CD4-positive, alpha-beta T cell (primary cell): ENCODE measurements around the gene OR2W1. TPM values are rescaled to one million over a fixed set of nuclear protein-coding genes. Genes with fewer than 3 reads are reported as not detected.

Source experiments
- ATAC-seq: fragments of 200-7000 bp; cut with Tn5 transposase; one replicate; pipeline ENCODE4 v1.10.0; 2022; ENCODE audit warnings: mild to moderate bottlenecking; ENCODE audit not compliant: poor library complexity
- CTCF ChIA-PET: fragments of 350-600 bp; sonication (Branson Sonifier 250); formaldehyde crosslinking; loops from one replicate; lab custom pipeline; 2021; ENCODE audit warnings: antibody characterized with exemption, inconsistent platforms; lab: Charles Lee
- POLR2A ChIA-PET: fragments of 350-600 bp; sonication (Branson Sonifier 250); formaldehyde crosslinking; loops from one replicate; lab custom pipeline; 2021; ENCODE audit warnings: antibody characterized with exemption, inconsistent platforms; lab: Charles Lee
- DNase-seq, 14 experiments: peaks; one replicate each; pipeline ENCODE4 v3.0.0-alpha.2; 2013 to 2020; ENCODE audit warnings: mixed read lengths in 2 of 14
- H3K27ac ChIP-seq, 2 donors: one replicate each; pipeline versions ENCODE4 v1.5.1 to v1.7.0; 2013; ENCODE audit warnings: low read length in 2 of 2, low read depth in 1 of 2, mild to moderate bottlenecking in 1 of 2
- H3K27me3 ChIP-seq, 2 experiments: 1 replicate in 1 of 2; 2 replicates in 1 of 2; pipeline versions ENCODE4 v1.6.1 to v1.7.0; 2013; ENCODE audit warnings: low read length in 2 of 2, control low read depth in 1 of 2, mild to moderate bottlenecking in 1 of 2, moderate library complexity in 1 of 2; ENCODE audit not compliant: insufficient read depth in 2 of 2, control insufficient read depth in 1 of 2
- H3K36me3 ChIP-seq: one replicate; pipeline ENCODE4 v1.6.1; 2013; ENCODE audit warnings: low read length, control low read depth; ENCODE audit not compliant: insufficient read depth
- H3K4me1 ChIP-seq: one replicate; pipeline ENCODE4 v1.6.1; 2013; ENCODE audit warnings: low read length, control low read depth; ENCODE audit not compliant: insufficient read depth
- H3K4me3 ChIP-seq: one replicate; pipeline ENCODE4 v1.5.1; 2013; ENCODE audit warnings: mild to moderate bottlenecking, low read length, moderate library complexity
- H3K9me3 ChIP-seq, 2 experiments: 1 replicate in 1 of 2; 2 replicates in 1 of 2; pipeline versions ENCODE4 v1.6.1 to v1.7.0; 2013; ENCODE audit warnings: low read length in 2 of 2, mild to moderate bottlenecking in 2 of 2, control low read depth in 1 of 2, moderate library complexity in 1 of 2; ENCODE audit not compliant: control insufficient read depth in 1 of 2, insufficient read depth in 1 of 2
- H3K27ac Mint-ChIP-seq: one replicate; pipeline ENCODE4 v1.8.0; 2020; ENCODE audit warnings: mixed read lengths
- H3K27me3 Mint-ChIP-seq: one replicate; pipeline ENCODE4 v1.8.0; 2021; ENCODE audit warnings: mixed read lengths
- H3K36me3 Mint-ChIP-seq: one replicate; pipeline ENCODE4 v1.8.0; 2021; ENCODE audit warnings: low read depth, mixed read lengths
- H3K4me1 Mint-ChIP-seq: one replicate; pipeline ENCODE4 v1.8.0; 2021; ENCODE audit warnings: low read depth, mixed read lengths
- H3K4me3 Mint-ChIP-seq: one replicate; pipeline ENCODE4 v1.8.0; 2020; ENCODE audit warnings: mild to moderate bottlenecking, mixed read lengths
- H3K9me3 Mint-ChIP-seq: one replicate; pipeline ENCODE4 v1.8.0; 2020; ENCODE audit warnings: mixed read lengths
- CTCF ChIP-seq: fragments of 200-600 bp; IDR thresholded peaks from one replicate; pipeline ENCODE4 v1.8.0; 2022; ENCODE audit warnings: antibody characterized with exemption, mild to moderate bottlenecking
- intact Hi-C, 2 experiments: fragments of 100-400 bp; cut with DNase I in 1 of 2; cut with micrococcal nuclease in 1 of 2; formaldehyde crosslinking; loops; one replicate each; pipeline versions ENCODE4 v1.15.1 to v1.9.0; 2023 to 2025; cut with DNase I, micrococcal nuclease
- total RNA-seq, 174 experiments: library from RNA in 2 of 174; stranded (reverse) in 2 of 174; gene quantifications; one replicate each; pipeline ENCODE4 v1.2.3 and lab custom pipeline; 2021 to 2026

OR2W1 gene
- total RNA-seq, 2 experiments from 2014 or later, result not detected

DNA sequence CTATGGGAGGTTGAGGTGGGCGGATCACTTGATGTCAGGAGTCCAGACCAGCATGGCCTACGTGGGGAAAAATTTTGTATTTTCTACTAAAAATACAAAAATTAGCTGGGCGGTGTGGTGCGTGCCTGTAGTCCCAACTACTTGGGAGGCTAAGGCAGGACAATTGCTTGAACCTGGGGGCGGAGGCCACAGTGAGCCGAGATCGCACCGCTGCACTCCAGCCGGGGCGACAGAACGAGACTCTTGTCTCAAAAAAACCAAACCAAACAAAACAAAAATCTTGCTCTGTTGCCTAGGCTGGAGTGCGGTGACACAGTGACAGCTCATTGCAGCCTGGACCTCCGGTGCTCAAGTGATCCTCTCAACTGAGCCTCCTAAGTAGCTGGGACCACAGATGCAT is 16.2 kb downstream of the OR2W1 start:
- CTCF ChIA-PET, result interaction anchor here (1.0 kb wide), 1 partner anchor 191 kb away, joined by 3 read pairs; no protein-coding TSS in a partner anchor
- TF ChIP-seq CTCF, result no peak
- no peak overlapping the region for H3K4me3 Mint-ChIP-seq
- DNase-seq, result no peak
- no peaks in the 10 kb centered on the region for H3K4me1 ChIP-seq
- peaks cover 9 to 49% of the 10 kb centered on the region in 2 experiments for H3K27me3 ChIP-seq
- H3K9me3 ChIP-seq, result no peaks in the 10 kb centered on the region
- H3K36me3 ChIP-seq, result no peaks in the 10 kb centered on the region
- no peak for ATAC-seq
- peaks cover 80% of the 10 kb centered on the region for H3K27me3 Mint-ChIP-seq
- H3K4me1 Mint-ChIP-seq, result no peaks in the 10 kb centered on the region
- H3K36me3 Mint-ChIP-seq, result no peaks in the 10 kb centered on the region
- intact Hi-C loops, result no loop called here
- H3K27ac Mint-ChIP-seq, result no peak overlapping the region
- H3K4me3 ChIP-seq, result no peak overlapping the region
- POLR2A ChIA-PET, result no interaction called here
- no peaks in the 10 kb centered on the region for H3K9me3 Mint-ChIP-seq
- H3K27ac ChIP-seq, result no peak overlapping the region

GRCh38 chr6:29025927-29026585 is 18.9 kb downstream of the OR2W1 start:
- ChIA-PET POLR2A (no interaction called here), CTCF (no interaction called here)
- intact Hi-C loops, result no loop called here
- Histone ChIP-seq H3K27ac (no peak overlapping the region), H3K36me3 (no peaks in the 10 kb centered on the region), H3K9me3 (no peaks in the 10 kb centered on the region), H3K4me1 (no peaks in the 10 kb centered on the region), H3K27me3 (peaks cover 15 to 54% of the 10 kb centered on the region in 2 experiments), H3K4me3 (no peak overlapping the region)
- Mint-ChIP-seq H3K4me1 (no peaks in the 10 kb centered on the region), H3K36me3 (no peaks in the 10 kb centered on the region), H3K4me3 (no peak overlapping the region), H3K27ac (no peak overlapping the region), H3K9me3 (no peaks in the 10 kb centered on the region), H3K27me3 (peaks cover 84% of the 10 kb centered on the region)
- no peak for TF ChIP-seq CTCF
- DNase-seq (no peak), ATAC-seq (no peak)

DNA sequence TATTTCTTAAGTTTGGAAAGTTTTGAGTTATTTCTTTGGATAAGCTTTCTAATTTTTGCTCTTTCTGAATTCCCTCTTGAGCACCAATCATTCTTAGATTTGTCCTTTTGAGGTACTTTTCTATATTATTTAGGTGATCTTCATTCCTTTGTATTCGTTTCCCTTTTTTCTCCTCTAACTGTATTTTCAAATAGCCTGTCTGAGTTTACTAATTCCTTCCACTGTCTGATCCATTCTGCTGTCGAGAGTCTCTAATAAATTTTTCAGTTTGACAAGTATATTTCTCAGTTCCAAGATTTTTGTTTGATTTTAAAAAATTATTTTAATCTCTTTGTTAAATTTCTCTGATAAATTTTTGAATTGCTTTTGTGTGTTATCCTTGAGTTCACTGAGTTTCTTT is 23.5 kb downstream of the OR2W1 start:
- DNase-seq, result no peak
- intact Hi-C loops, result no loop called here
- H3K36me3 ChIP-seq, result no peaks in the 10 kb centered on the region
- no peak for ATAC-seq
- TF ChIP-seq CTCF, result no peak
- CTCF ChIA-PET, result interaction anchor here (1.0 to 1.4 kb wide), 2 partner anchors 11 to 184 kb away, joined by 3 read pairs; no protein-coding TSS in a partner anchor
- no peaks in the 10 kb centered on the region for H3K36me3 Mint-ChIP-seq
- peaks cover 15 to 31% of the 10 kb centered on the region in 2 experiments for H3K27me3 ChIP-seq
- H3K27ac ChIP-seq, result no peak overlapping the region
- H3K4me1 Mint-ChIP-seq, result peaks cover 7% of the 10 kb centered on the region
- H3K4me3 ChIP-seq, result no peak overlapping the region
- H3K4me1 ChIP-seq, result peaks cover 5% of the 10 kb centered on the region
- no peak overlapping the region for H3K27ac Mint-ChIP-seq
- POLR2A ChIA-PET, result no interaction called here
- H3K9me3 ChIP-seq, result no peaks in the 10 kb centered on the region
- H3K9me3 Mint-ChIP-seq, result no peaks in the 10 kb centered on the region
- no peak overlapping the region for H3K4me3 Mint-ChIP-seq
- peaks cover 64% of the 10 kb centered on the region for H3K27me3 Mint-ChIP-seq
